NCI-H446 treated with DMSO at 0.1 percent for 48 hours (cell line): Measurements from ENCODE around the gene CCNJ.

Experiments
- DNase-seq: peaks from one replicate; lab custom pipeline; 2025; lab: John Stamatoyannopoulos, UW

The CCNJ gene

GRCh38 chr10:96056787-96057186, 13.4 kb downstream of the CCNJ start:
- DNase-seq = no peak

GRCh38 chr10:96061232-96061631, 17.8 kb downstream of the CCNJ start:
- DNase-seq = no peak

- no peak for DNase-seq
These were observed 29.3 kb downstream of the CCNJ start for GRCh38 chr10:96072674-96073073.

GRCh38 chr10:96073722-96074121, 30.3 kb downstream of the CCNJ start:
- DNase-seq = no peak

GRCh38 chr10:96074776-96075175, 31.4 kb downstream of the CCNJ start:
- DNase-seq = no peak

- no peak for DNase-seq
These were observed 32.6 kb downstream of the CCNJ start for GRCh38 chr10:96075977-96076376.

- no peak for DNase-seq
These were observed 33.8 kb downstream of the CCNJ start for GRCh38 chr10:96077156-96077555.

GRCh38 chr10:96082153-96082552, 38.8 kb downstream of the CCNJ start:
- DNase-seq = no peak

GRCh38 chr10:96082748-96083147, 39.4 kb downstream of the CCNJ start:
- no peak for DNase-seq

- DNase-seq = no peak
These were observed 45.7 kb downstream of the CCNJ start for GRCh38 chr10:96089116-96089515.

GRCh38 chr10:96089670-96090462, 46.5 kb downstream of the CCNJ start:
- peak; percentile 88 for DNase-seq

GRCh38 chr10:96090463-96090800, 47.0 kb downstream of the CCNJ start:
- no peak for DNase-seq

- no peak for DNase-seq
These were observed 49.8 kb downstream of the CCNJ start for GRCh38 chr10:96092999-96093767.

GRCh38 chr10:96093948-96094347, 50.6 kb downstream of the CCNJ start:
- DNase-seq = no peak

GRCh38 chr10:96096958-96097357, 53.6 kb downstream of the CCNJ start:
- no peak for DNase-seq

- no peak for DNase-seq
These were observed 54.5 kb downstream of the CCNJ start for GRCh38 chr10:96097865-96098264.

- no peak for DNase-seq
These were observed 64.2 kb downstream of the CCNJ start for GRCh38 chr10:96107623-96108038.
